Body of pancreas (tissue), 4 donors: ENCODE data around the gene GTF2E1.

Experiments used
- POLR2A ChIP-seq, 3 donors: fragments of 450-650 bp; IDR thresholded peaks; one replicate each; pipeline ENCODE4 v1.6.1; 2016; ENCODE audit warnings: antibody characterized with exemption in 3 of 3, mild to moderate bottlenecking in 2 of 3
- TF ChIP-seq, protein P1 (sequence below), 7 experiments: fragments of 450-650 bp in 4 of 7; fragments of 200-600 bp in 3 of 7; sonication (generic) in 3 of 7; IDR thresholded peaks; one replicate each; pipeline ENCODE4 v1.5.1; 2016 to 2019; ENCODE audit warnings: antibody characterized with exemption in 7 of 7

DNA sequence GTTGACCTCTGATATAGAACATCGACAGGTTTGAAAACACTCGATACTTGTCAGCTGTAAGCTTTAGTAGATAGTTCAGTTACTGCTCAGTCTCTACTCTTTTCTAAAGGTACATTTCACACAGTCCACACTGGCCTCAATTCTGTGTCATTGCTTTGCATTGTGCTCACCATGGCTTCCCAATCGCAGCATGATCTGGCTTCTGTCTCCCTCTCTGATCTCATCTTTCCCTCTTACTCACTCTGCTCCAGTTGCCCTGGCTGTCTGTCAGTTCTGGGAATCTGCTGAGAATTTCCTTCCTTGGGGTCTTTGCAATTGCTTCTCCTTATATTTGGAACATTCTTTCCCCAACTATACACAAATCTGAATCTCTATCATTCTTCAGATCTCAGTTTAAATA, 80.6 kb downstream of the GTF2E1 start:
- TF ChIP-seq, protein P1, sequence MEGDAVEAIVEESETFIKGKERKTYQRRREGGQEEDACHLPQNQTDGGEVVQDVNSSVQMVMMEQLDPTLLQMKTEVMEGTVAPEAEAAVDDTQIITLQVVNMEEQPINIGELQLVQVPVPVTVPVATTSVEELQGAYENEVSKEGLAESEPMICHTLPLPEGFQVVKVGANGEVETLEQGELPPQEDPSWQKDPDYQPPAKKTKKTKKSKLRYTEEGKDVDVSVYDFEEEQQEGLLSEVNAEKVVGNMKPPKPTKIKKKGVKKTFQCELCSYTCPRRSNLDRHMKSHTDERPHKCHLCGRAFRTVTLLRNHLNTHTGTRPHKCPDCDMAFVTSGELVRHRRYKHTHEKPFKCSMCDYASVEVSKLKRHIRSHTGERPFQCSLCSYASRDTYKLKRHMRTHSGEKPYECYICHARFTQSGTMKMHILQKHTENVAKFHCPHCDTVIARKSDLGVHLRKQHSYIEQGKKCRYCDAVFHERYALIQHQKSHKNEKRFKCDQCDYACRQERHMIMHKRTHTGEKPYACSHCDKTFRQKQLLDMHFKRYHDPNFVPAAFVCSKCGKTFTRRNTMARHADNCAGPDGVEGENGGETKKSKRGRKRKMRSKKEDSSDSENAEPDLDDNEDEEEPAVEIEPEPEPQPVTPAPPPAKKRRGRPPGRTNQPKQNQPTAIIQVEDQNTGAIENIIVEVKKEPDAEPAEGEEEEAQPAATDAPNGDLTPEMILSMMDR (IDR thresholded peaks at IDR 0.05), result no peak
- TF ChIP-seq POLR2A (IDR thresholded peaks at IDR 0.05), result no peak
